Mesenchymal stem cell (in vitro differentiated cells and primary cell): ENCODE measurements around the gene NUDT22.

Experiments
- DNase-seq: peaks from one replicate; pipeline ENCODE4 v3.0.0-alpha.2; 2013
- H2AFZ ChIP-seq: one replicate; pipeline ENCODE4 v1.6.1; 2013; ENCODE audit warnings: low read depth, mild to moderate bottlenecking, control low read depth, inconsistent platforms, low read length, moderate library complexity
- H2AK5ac ChIP-seq: 2 replicates; pipeline ENCODE4 v1.6.1; 2013; ENCODE audit warnings: low read length, moderate library complexity, mild to moderate bottlenecking, inconsistent platforms; ENCODE audit not compliant: severe bottlenecking
- H2BK120ac ChIP-seq: one replicate; pipeline ENCODE4 v1.6.1; 2013; ENCODE audit warnings: low read depth, mild to moderate bottlenecking, inconsistent platforms, low read length, moderate library complexity
- H2BK12ac ChIP-seq, 2 experiments: one replicate each; pipeline ENCODE4 v1.6.1; 2013; ENCODE audit warnings: inconsistent platforms in 2 of 2, low read length in 2 of 2, mild to moderate bottlenecking in 2 of 2, moderate library complexity in 2 of 2, control low read depth in 1 of 2
- H2BK15ac ChIP-seq: one replicate; pipeline ENCODE4 v1.6.1; 2013; ENCODE audit warnings: mild to moderate bottlenecking, low read depth, inconsistent platforms; ENCODE audit not compliant: poor library complexity, severe bottlenecking
- H2BK5ac ChIP-seq: 2 replicates; pipeline ENCODE4 v1.6.1; 2013; ENCODE audit warnings: low read depth, mild to moderate bottlenecking, low read length, control low read depth, inconsistent platforms; ENCODE audit not compliant: poor library complexity, severe bottlenecking
- H3K14ac ChIP-seq, 2 experiments: one replicate each; pipeline ENCODE4 v1.6.1; 2013; ENCODE audit warnings: inconsistent platforms in 2 of 2, low read length in 2 of 2, control low read depth in 1 of 2, mild to moderate bottlenecking in 1 of 2, moderate library complexity in 1 of 2
- H3K18ac ChIP-seq, 2 experiments: one replicate each; pipeline ENCODE4 v1.6.1; 2013; ENCODE audit warnings: inconsistent platforms in 2 of 2, low read length in 2 of 2, control low read depth in 1 of 2, low read depth in 1 of 2, mild to moderate bottlenecking in 1 of 2
- H3K23ac ChIP-seq, 2 experiments: one replicate each; pipeline ENCODE4 v1.6.1; 2013; ENCODE audit warnings: inconsistent platforms in 2 of 2, low read length in 2 of 2, mild to moderate bottlenecking in 2 of 2, moderate library complexity in 2 of 2, control low read depth in 1 of 2
- H3K27ac ChIP-seq: 2 replicates; pipeline ENCODE4 v1.5.1; 2013; ENCODE audit warnings: mild to moderate bottlenecking, moderate library complexity, low read length, control low read depth, inconsistent platforms; ENCODE audit not compliant: poor library complexity, severe bottlenecking
- H3K27me3 ChIP-seq, 2 experiments: 2 replicates each; pipeline versions ENCODE4 v1.6.1 to v1.7.0; 2013; ENCODE audit warnings: low read length in 2 of 2, mild to moderate bottlenecking in 2 of 2, moderate library complexity in 2 of 2, control low read depth in 1 of 2, inconsistent platforms in 1 of 2; ENCODE audit not compliant: control insufficient read depth in 1 of 2, insufficient read depth in 1 of 2
- H3K36me3 ChIP-seq, 2 experiments: 2 replicates each; pipeline versions ENCODE4 v1.6.1 to v1.7.0; 2013; ENCODE audit warnings: low read length in 2 of 2, control low read depth in 1 of 2, inconsistent platforms in 1 of 2, low read depth in 1 of 2, mild to moderate bottlenecking in 1 of 2; ENCODE audit not compliant: insufficient read depth in 2 of 2, control insufficient read depth in 1 of 2
- H3K4ac ChIP-seq, 2 experiments: one replicate each; pipeline ENCODE4 v1.6.1; 2013; ENCODE audit warnings: inconsistent platforms in 2 of 2, low read length in 2 of 2, mild to moderate bottlenecking in 2 of 2, moderate library complexity in 2 of 2, control low read depth in 1 of 2, low read depth in 1 of 2
- H3K4me1 ChIP-seq: 2 replicates; pipeline ENCODE4 v1.6.1; 2013; ENCODE audit warnings: low read depth, low read length, control low read depth; ENCODE audit not compliant: control insufficient read depth, insufficient read depth
- H3K4me2 ChIP-seq: 2 replicates; pipeline ENCODE4 v1.6.1; 2013; ENCODE audit warnings: low read length, mild to moderate bottlenecking, inconsistent platforms; ENCODE audit not compliant: poor library complexity, severe bottlenecking
- H3K4me3 ChIP-seq, 2 experiments: 2 replicates each; pipeline versions ENCODE4 v1.5.1 to v1.7.0; 2013; ENCODE audit warnings: low read length in 2 of 2, mild to moderate bottlenecking in 2 of 2, control low read depth in 1 of 2, low read depth in 1 of 2; ENCODE audit not compliant: insufficient read depth in 1 of 2
- H3K79me1 ChIP-seq: replicated peaks from 2 replicates; pipeline ENCODE4 v1.6.1; 2013; ENCODE audit warnings: mild to moderate bottlenecking, control low read depth, low read length, inconsistent platforms; ENCODE audit not compliant: poor library complexity, severe bottlenecking
- H3K9ac ChIP-seq: 2 replicates; pipeline ENCODE4 v1.7.0; 2013; ENCODE audit warnings: mild to moderate bottlenecking, low read length, moderate library complexity
- H3K9me3 ChIP-seq: 2 replicates; pipeline ENCODE4 v1.7.0; 2013; ENCODE audit warnings: mild to moderate bottlenecking, low read length; ENCODE audit not compliant: control insufficient read depth
- H4K8ac ChIP-seq: one replicate; pipeline ENCODE4 v1.6.1; 2013; ENCODE audit warnings: inconsistent platforms, mild to moderate bottlenecking, low read length, moderate library complexity
- H4K91ac ChIP-seq: one replicate; pipeline ENCODE4 v1.6.1; 2013; ENCODE audit warnings: mild to moderate bottlenecking, low read length, inconsistent platforms
- WGBS: methylation state at CpG from one replicate; pipeline ENCODE4 v1.1.7; 2013; ENCODE audit warnings: mixed read lengths; 5-methylcytosine and 5-hydroxymethylcytosine counted together

NUDT22 gene

DNA sequence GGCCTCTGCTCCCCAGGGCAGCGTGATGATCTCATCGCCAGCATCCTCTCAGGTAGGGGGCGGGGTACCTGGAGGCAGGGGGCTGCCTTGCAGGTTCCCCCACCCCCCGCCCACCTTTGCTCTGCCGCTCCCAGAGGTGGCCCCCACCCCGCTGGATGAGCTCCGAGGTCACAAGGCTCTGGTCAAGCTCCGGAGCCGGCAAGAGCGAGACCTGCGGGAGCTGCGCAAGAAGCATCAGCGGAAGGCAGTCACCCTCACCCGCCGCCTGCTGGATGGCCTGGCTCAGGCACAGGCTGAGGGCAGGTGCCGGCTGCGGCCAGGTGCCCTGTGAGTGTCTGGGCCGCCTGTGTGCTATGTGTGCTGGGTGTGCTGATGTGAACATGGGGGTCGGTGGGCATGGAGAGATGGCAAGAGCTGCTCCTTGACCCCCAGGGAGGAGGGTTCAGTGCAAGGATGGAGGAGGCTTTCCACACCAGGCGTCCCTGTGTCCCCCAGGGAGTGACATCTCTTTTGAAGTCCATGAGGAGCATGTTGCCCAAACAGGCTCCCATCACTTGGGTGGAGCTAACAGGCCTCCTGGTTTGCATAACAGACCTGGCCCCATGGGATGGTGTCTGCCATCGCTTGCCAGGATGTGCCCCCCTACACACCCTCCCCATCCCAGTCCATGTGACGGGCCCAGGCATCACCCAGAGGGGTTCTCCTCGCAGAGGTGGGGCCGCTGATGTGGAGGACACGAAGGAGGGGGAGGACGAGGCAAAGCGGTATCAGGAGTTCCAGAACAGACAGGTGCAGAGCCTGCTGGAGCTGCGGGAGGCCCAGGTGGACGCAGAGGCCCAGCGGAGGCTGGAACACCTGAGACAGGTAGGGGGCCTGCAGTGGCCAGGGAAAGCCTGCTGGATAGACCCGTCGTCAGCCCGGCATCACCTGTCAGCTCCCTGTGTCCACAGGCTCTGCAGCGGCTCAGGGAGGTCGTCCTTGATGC is 39.4 kb downstream of the NUDT22 start:
- Histone ChIP-seq H3K27ac (no peak overlapping the region), H3K4ac (no peak overlapping the region), H3K79me1 (peaks cover 14% of the 10 kb centered on the region), H3K36me3 (peaks cover 53 to 77% of the 10 kb centered on the region in 2 experiments), H4K8ac (no peak overlapping the region), H2BK12ac (no peak overlapping the region), H2BK15ac (no peak overlapping the region), H2AFZ (no peak overlapping the region), H2BK5ac (no peak overlapping the region), H2BK120ac (no peak overlapping the region), H3K27me3 (no peaks in the 10 kb centered on the region), H3K4me2 (no peak overlapping the region), H3K4me3 (no peak overlapping the region), H3K18ac (no peak overlapping the region), H3K9me3 (no peaks in the 10 kb centered on the region), H3K23ac (no peak overlapping the region), H3K9ac (no peak overlapping the region), H3K14ac (no peak overlapping the region), H3K4me1 (peaks cover 35% of the 10 kb centered on the region), H4K91ac (no peak overlapping the region), H2AK5ac (no peak overlapping the region)
- DNase-seq: no peak
- 95% methylated on average over 35 of the region's 35 CpGs for WGBS

DNA sequence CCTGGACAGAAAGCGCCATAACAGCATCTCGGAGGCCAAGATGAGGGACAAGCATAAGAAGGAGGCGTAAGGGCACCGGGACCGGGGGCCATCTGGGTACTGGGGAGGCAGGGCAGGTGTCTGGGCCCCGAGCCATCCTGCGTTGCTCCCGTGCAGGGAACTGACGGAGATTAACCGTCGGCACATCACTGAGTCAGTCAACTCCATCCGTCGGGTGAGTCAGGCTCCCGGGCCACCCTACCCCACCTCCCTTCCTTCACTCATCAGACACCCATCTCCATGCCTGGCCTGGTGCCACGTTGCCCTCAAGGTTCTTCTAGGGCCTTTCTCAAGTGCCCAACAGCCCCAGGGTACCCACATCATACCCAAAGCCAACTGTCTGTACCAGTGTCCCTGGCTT is 40.3 kb downstream of the NUDT22 start:
- 87% methylated on average over 15 of the region's 15 CpGs for WGBS
- H2BK15ac ChIP-seq: no peak overlapping the region
- no peak overlapping the region for H3K9ac ChIP-seq

DNA sequence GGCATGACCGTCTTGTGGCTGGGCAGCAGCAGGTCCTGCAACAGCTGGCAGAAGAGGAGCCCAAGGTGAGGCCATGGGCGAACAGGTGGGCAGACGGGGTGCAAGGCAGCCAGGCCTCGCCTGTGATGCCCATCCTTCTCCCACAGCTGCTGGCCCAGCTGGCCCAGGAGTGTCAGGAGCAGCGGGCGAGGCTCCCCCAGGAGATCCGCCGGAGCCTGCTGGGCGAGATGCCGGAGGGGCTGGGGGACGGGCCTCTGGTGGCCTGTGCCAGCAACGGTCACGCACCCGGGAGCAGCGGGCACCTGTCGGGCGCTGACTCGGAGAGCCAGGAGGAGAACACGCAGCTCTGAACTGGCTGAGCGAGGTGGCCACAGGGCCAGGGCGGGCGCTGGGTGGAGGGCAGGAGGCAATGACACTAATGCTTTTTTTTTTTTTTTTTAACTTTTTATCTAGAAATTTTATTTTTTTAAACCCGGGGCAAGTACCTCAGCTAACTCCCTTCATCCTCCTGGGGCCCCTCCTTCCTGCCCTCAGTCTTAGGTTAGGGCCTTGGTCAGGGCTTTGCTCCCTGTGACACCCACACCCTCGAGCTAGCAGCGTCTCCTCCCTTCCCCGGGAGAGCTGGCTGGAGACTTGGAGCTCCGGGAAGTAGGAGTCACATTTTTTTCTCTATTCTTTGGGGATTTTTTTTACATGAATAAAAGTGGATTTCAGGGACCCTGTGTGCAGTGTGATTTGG is 41.3 kb downstream of the NUDT22 start:
- peak overlapping the region; percentile 8 for H4K91ac ChIP-seq
- H3K9me3 ChIP-seq: no peaks in the 10 kb centered on the region
- H2BK120ac ChIP-seq: no peak overlapping the region
- H2BK12ac ChIP-seq: no peak overlapping the region
- peaks cover 41% of the 10 kb centered on the region for H3K4me1 ChIP-seq
- H3K36me3 ChIP-seq: peaks cover 40 to 62% of the 10 kb centered on the region in 2 experiments
- peak overlapping the region; percentile 0 for H4K8ac ChIP-seq
- H3K4ac ChIP-seq: peak overlapping the region; percentile 15 to 55
- peak overlapping the region; percentile 96 for H3K9ac ChIP-seq
- no peak overlapping the region for H2BK5ac ChIP-seq
- peaks cover 11% of the 10 kb centered on the region for H3K79me1 ChIP-seq
- H2BK15ac ChIP-seq: peak overlapping the region; percentile 77
- no peak overlapping the region for H3K14ac ChIP-seq
- H3K18ac ChIP-seq: no peak overlapping the region
- H3K4me3 ChIP-seq: peak overlapping the region in 1 of 2 experiments; percentile 83
- DNase-seq: no peak
- no peaks in the 10 kb centered on the region for H3K27me3 ChIP-seq
- 93% methylated on average over 19 of the region's 27 CpGs for WGBS
- no peak overlapping the region for H2AFZ ChIP-seq
- no peak overlapping the region for H2AK5ac ChIP-seq
- no peak overlapping the region for H3K23ac ChIP-seq
- no peak overlapping the region for H3K27ac ChIP-seq
- H3K4me2 ChIP-seq: no peak overlapping the region

More for the DNA sequence above, 40.3 kb downstream of the NUDT22 start:
- Histone ChIP-seq H3K36me3 (peaks cover 48 to 72% of the 10 kb centered on the region in 2 experiments), H3K27me3 (no peaks in the 10 kb centered on the region), H3K23ac (no peak overlapping the region), H3K4me1 (peaks cover 35% of the 10 kb centered on the region), H3K4ac (no peak overlapping the region), H3K4me3 (no peak overlapping the region), H4K8ac (no peak overlapping the region), H3K79me1 (peaks cover 14% of the 10 kb centered on the region), H2AK5ac (no peak overlapping the region), H3K14ac (no peak overlapping the region), H2BK5ac (no peak overlapping the region), H2BK12ac (no peak overlapping the region), H2AFZ (no peak overlapping the region), H3K27ac (no peak overlapping the region), H3K18ac (no peak overlapping the region), H3K9me3 (no peaks in the 10 kb centered on the region), H3K4me2 (no peak overlapping the region), H2BK120ac (no peak overlapping the region), H4K91ac (no peak overlapping the region)
- no peak for DNase-seq
